ENCODE data around the gene ANO9.
"Not testable (repeated sequence)": the region's sequence is repeated elsewhere in the genome, so short reads cannot be mapped to it uniquely, and the experiment has no call there.

Gene ANO9

DNA sequence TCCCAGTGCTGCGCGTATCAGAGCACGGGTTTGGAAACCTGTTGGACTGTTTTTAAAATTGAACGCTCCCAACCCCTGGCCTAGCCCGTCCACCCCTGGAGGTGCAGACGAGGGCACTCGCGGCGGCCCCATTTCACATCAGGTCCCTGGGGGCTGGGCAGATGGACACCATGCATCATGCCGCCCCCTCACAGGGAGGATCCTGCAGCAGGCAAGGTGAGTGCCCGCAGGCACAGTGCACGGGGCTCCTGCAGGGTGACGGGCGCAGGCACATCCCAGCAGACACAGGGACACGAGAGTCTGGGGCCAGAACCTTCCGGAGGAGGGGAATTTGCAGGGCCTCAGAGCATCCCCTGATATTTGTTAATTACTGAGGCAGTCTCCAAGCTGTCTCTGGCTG lies 7.3 kb downstream of the ANO9 start:
- no peak for DNase-seq (ENCODE audit: low read depth)

- no peak for DNase-seq (ENCODE audit: low read depth)
These were observed 8.2 kb downstream of the ANO9 start for GRCh38 chr11:433641-434040.

- no peak for DNase-seq (ENCODE audit: low read depth)
These were observed 8.7 kb downstream of the ANO9 start for GRCh38 chr11:433111-433510.

- no peak for DNase-seq (ENCODE audit: low read depth)
These were observed 9.2 kb downstream of the ANO9 start for GRCh38 chr11:432501-433100.

DNA sequence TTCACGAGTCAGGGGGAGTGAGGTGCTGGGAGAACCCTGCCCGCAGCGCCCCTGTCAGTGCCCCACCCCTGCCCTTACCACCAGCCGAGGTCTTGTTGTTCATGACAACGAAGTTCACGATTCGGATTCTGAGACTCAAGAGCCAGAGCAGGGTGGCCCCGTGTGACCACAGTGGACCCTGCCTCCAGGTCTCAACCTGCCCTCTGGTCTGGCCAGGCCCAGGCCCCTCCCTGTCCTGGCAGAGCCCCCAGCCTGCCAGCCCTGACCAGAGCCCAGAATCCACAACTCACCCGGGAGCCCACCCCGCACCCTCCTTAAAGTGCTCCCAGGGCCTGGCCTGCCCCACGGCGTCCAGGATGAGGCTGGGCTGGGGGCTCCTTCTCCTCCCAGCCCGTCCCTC lies 9.9 kb downstream of the ANO9 start:
- no peak for DNase-seq (ENCODE audit: low read depth)

- no peak for DNase-seq (ENCODE audit: low read depth)
These were observed 11.8 kb downstream of the ANO9 start for GRCh38 chr11:429931-430456.

GRCh38 chr11:429391-429790 lies 12.4 kb downstream of the ANO9 start:
- DNase-seq (ENCODE audit: low read depth) = no peak

- DNase-seq (ENCODE audit: low read depth) = no peak
These were observed 13.5 kb downstream of the ANO9 start for GRCh38 chr11:428295-428694.

- DNase-seq (ENCODE audit: low read depth) = no peak
These were observed 15.0 kb downstream of the ANO9 start for GRCh38 chr11:426851-427250.

DNA sequence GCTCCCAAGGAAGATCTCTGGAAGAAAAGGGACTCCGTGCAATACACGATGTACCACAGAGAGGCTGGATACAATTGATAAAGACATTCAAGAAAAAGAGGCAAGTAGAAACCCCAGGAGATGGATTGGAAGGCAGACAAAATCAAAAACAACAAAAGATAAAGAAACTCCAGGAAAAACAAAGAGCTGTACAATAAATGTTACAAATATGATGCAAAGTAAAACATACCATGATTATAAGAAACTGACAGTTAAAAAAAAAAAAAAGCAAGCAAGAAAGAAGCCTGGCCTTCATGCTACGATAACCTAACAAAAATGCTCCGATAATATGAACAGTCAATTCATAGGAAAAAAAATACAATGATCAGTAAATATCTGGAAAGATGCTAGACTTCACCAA lies 16.5 kb downstream of the ANO9 start:
- DNase-seq (ENCODE audit: low read depth) = no peak

DNA sequence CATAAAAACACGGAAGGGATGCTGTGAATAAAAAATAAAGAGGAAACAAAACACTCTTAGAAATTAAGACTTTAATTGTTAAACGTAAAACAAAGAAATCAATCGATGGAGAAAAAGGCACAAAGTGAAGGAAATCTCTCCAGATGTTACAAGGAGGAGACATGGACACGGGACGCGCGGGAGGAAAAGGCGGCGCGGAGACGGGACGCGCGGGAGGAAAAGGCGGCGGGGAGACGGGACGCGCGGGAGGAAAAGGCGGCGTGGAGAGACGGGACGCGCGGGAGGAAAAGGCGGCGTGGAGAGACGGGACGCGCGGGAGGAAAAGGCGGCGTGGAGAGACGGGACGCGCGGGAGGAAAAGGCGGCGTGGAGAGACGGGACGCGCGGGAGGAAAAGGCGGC lies 17.0 kb downstream of the ANO9 start:
- DNase-seq (ENCODE audit: low read depth) = not testable (repeated sequence)

DNA sequence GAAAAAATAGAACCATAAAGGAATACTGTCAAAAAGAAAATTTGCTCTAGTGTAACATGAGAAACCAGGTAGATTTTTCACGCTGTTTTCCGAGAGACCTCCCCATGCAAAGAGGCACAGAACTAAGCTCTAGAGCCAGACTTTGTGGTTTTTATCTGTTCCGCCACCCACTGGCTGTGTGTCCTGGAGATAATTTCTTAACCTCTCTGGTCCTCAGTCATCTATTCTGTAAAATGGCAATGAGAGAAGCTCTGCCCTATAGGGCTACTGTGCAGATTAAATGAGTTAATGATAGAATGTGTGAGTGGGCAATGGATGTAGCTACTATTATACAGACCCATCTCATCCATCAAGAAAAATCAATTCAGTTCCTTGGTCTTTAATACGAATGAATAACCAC lies 17.6 kb downstream of the ANO9 start:
- no peak for DNase-seq (ENCODE audit: low read depth)

DNA sequence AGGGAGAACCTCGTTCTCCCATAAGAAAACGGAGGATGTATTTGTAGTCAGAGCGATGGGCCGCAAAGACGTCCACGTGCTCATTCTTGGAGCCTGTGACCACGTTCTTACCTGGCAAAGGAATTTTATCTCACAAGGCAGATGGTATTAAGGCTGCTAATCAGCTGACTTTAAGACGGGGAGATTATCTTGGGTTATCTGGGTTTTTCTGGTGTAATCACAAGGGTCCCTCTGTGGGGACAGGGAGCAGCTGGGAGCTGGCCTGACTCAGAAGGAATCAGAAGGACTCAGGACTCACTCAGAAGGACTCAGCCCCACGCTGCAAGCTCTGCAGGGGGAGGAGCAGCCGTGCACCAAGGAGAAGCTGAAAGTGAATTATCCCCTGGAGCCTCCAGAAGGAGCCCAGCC lies 19.6 kb downstream of the ANO9 start:
- no peak for DNase-seq (ENCODE audit: low read depth)

DNA sequence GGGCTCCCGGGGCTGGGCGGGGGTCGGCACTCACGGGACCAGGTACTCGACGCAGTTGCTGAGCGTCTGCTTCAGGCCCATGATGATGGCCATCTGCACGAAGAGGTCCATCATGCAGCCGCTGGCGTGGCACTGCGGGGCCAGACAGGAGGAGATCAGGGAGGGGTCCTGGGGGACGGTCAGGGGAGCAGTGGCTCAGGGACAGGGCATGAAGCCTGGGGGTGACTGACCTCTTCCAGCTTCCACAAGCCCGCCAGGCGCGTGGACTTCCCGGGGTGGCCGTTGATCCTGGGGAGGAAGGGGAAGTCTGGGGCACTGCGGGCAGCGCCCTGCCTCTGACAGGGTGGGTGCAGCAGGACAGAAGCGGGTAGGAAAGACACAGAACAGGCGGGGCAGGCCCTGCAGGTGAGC lies 20.9 kb downstream of the ANO9 start:
- no peak for DNase-seq (ENCODE audit: low read depth)

GRCh38 chr11:420054-420910 lies 21.5 kb downstream of the ANO9 start:
- DNase-seq (ENCODE audit: low read depth) = no peak

DNA sequence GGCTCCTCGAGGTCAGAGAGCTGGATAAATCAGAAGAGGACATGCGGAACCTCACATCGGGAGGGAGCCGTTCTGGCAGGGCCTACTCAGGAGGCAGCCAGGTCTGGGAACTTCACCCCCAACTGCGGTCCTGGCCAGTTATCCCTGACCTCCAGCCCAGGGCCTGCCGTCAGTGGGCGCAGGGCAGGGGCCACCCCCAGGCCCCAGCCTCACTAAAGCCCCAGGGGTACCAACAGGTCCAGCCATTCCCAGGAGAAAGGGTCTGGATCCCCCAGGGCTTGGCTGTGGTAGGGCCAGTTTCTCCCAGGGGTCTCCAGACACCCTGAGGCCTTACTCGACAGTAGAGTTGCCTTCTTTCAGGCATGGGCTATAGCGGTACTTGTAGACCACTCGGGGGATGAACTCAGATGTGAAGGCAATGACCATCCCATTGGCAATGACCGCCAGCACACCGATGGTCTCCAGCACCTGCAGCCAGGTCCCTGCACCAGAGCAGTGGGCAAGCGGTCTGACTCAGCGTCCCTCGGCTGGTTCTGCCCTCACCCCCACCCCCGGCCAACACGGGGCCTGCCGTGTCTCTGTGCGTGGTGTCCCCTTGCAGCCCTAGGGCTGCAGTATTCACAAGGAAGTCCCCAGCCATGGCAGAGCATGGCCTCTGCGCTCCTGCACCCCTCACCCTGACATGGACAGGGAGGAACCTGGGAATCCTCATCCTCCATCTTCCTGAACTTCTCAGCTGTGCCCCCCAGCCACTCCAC lies 22.4 kb downstream of the ANO9 start:
- no peak for DNase-seq (ENCODE audit: low read depth)

GRCh38 chr11:418343-419247 lies 23.2 kb downstream of the ANO9 start:
- no peak for DNase-seq (ENCODE audit: low read depth)

GRCh38 chr11:417652-418342 lies 24.0 kb downstream of the ANO9 start:
- DNase-seq (ENCODE audit: low read depth) = no peak

- DNase-seq (ENCODE audit: low read depth) = no peak
These were observed 24.8 kb downstream of the ANO9 start for GRCh38 chr11:416757-417621.
